Activated CD8-positive, alpha-beta memory T cell treated with anti-CD3 and anti-CD28 coated beads for 36 hours (primary cell): ENCODE results near the gene TMX1. TPM values are rescaled to one million over a fixed set of nuclear protein-coding genes. Genes with fewer than 3 reads are reported as not detected.

Source experiments
- CTCF ChIA-PET: fragments of 350-600 bp; sonication (Branson Sonifier 250); formaldehyde crosslinking; loops from one replicate; lab custom pipeline; 2021; ENCODE audit warnings: antibody characterized with exemption; lab: Charles Lee
- POLR2A ChIA-PET: fragments of 350-600 bp; sonication (Branson Sonifier 250); formaldehyde crosslinking; loops from one replicate; lab custom pipeline; 2021; ENCODE audit warnings: antibody characterized with exemption; lab: Charles Lee
- total RNA-seq, 2 experiments: library from RNA; stranded (reverse); gene quantifications; one replicate each; pipeline ENCODE4 v1.2.3, GENCODE V29; 2021

Gene TMX1
- total RNA-seq, 2 experiments from 2014 or later: 57.8 to 59.2 TPM

- POLR2A ChIA-PET: no interaction called here
Measured at GRCh38 chr14:51285120-51285519, 45.1 kb downstream of the TMX1 start.

DNA sequence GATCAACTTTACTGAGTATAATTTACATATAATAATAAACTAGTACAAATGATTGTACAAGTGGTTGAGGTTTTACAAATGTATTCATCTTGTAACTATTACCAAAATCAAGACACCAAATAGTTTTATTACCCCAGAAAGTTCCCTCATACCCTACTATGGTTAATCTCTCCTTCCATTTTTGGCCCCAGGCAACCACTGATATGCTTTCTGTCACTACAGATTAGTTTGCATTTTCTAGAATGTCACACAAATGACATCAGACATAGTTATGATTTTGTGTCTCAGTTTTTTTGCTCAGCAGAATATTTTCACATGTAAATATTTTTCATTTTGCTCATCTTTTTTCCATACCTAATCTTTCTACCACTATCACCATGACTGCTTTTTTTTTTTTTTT, 49.1 kb downstream of the TMX1 start:
- POLR2A ChIA-PET: no interaction called here
- CTCF ChIA-PET: no interaction called here

More at GRCh38 chr14:51285120-51285519, 45.1 kb downstream of the TMX1 start:
- CTCF ChIA-PET: no interaction called here

DNA sequence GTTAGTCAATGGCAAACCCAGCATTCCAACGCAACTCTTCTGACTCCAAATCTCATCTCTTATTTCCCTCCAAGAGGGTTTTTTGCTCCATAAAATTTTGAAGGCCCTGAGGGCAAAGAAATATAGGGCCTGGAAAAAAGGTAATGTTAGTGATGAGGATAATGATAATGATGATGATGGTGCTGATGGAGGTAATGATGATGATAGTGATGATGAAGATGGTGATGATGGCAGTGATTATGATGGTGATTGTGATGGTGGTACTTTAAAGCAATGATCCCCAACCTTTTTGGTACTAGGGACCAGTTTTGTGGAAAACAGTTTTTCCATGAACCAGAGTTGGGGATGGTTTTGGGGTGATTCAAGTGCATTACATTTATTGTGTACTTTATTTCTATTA, 50.1 kb downstream of the TMX1 start:
- POLR2A ChIA-PET: no interaction called here
- CTCF ChIA-PET: no interaction called here

GRCh38 chr14:51291016-51291415, 51.0 kb downstream of the TMX1 start:
- CTCF ChIA-PET: no interaction called here
- POLR2A ChIA-PET: no interaction called here

GRCh38 chr14:51293149-51293911, 53.3 kb downstream of the TMX1 start:
- POLR2A ChIA-PET: no interaction called here
- CTCF ChIA-PET: no interaction called here

- ChIA-PET CTCF (no interaction called here), POLR2A (no interaction called here)
Measured at GRCh38 chr14:51293912-51294389, 53.9 kb downstream of the TMX1 start.

DNA sequence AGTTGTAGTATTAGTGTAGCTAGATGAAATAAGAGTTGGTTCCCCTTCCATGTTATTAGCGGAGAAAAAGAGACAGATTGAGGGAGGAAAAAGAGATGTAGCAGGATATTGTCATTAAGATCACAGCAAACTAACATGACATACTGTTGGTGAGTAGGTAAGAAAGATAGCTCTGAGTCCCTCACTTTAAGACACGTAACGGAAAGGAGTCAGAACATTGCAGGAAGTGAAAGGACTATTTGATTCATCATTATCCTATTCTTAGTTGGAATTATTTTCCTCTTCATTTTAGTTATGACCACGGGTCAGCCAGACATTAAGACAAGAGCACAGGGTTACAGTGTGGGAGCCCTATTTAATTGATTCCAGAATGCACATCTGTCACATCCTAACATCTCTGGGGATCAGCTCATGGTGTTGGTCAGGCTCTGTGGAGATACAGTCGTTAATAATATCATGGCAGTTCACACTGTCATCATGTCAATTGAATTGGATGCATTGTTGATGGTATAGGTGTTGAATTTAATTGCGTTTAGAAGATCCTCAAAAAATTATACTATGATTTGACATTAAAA, 55.0 kb downstream of the TMX1 start:
- POLR2A ChIA-PET: no interaction called here
- CTCF ChIA-PET: no interaction called here

DNA sequence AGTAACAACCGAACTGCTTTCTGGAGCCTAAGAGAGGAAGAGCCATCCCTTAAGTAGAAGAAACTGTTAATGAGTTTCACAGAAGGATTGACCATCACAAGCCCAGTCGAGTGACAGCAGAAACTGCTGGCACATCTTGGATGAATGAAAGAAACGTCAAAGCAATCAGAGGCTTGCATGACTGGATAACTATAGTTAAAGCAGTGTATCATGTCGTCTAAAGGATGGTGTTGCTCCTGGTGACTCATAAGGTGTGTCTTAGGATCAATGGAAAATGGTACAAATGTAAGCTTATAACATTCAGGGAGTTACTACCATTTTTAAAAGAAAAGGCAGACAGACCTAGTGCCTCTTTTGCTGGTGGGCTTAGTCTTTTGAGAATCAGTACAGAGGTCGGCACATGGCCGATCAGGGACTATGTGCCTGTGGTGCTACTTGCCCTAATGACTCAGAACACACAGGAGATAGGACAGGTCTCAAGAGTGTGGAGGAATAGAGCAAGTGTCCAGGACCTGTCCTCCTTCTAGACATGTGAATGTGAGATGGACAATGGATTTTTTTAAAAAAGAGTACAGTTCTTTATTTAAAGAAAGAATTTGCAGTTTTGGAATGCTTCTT, 55.7 kb downstream of the TMX1 start:
- POLR2A ChIA-PET: no interaction called here

GRCh38 chr14:51297066-51297465, 57.0 kb downstream of the TMX1 start:
- ChIA-PET POLR2A (no interaction called here), CTCF (no interaction called here)

More for the DNA sequence above, 55.7 kb downstream of the TMX1 start:
- CTCF ChIA-PET: no interaction called here

DNA sequence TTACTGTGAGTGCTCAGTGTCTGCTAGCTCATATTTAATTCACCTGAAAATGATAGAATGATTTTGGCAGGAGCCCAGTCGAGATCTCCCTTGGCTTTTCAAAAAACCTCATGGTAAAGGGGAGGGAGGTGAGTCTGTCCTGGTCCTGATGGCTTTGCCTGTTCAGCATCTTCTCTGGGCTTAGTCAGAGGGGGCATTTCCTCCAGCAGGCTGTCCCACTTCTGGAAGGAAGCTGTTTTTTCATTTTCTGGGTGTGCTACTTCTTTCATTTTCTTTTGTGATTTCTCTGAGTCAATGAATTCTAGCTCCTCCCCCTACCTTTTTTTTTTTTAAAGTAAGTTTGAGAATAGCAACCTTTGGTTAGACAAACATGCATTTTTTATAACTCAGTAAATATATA, 58.8 kb downstream of the TMX1 start:
- ChIA-PET POLR2A (no interaction called here), CTCF (no interaction called here)

GRCh38 chr14:51302295-51303030, 62.4 kb downstream of the TMX1 start:
- ChIA-PET CTCF (no interaction called here), POLR2A (no interaction called here)

DNA sequence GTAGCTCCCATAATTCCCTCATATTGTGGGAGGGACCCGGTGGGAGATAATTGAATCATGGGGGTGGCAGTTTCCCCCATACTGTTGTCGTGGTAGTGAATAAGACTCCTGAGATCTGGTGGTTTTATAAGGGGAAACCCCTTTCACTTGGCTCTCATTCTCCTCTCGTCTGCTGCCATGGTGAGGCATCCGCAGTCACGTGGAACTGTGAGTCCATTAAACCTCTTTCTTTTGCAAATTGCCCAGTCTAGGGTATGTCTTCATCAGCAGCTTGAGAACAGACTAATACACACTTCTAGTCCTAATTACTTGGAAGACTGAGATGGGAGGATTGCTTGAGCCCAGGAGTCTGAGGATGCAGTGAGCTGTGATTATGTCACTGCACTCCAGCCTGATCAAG, 64.4 kb downstream of the TMX1 start:
- POLR2A ChIA-PET: no interaction called here

DNA sequence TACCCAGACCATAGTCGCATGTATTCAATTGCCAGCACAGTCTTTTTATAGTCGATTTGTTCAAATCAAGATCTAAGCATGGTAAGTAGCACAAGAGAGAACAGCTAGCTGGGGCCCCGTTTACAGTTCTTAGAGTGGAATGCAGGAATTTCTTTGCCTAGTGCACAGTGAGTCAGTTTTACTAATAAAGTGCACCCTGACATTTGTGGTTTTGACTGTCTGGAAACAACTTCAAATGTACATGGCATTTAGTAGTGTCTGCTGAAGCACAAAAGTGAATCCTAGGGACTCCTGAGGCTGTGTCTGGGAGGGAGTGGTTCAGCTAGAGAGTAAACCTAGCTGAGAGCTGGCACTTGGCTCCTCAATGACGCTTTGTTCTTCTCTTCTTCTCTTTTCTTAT, 64.9 kb downstream of the TMX1 start:
- ChIA-PET POLR2A (no interaction called here), CTCF (no interaction called here)

More for the DNA sequence above, 64.4 kb downstream of the TMX1 start:
- CTCF ChIA-PET: no interaction called here

- CTCF ChIA-PET: interaction anchor here (0.6 kb wide), 1 partner anchor 569 kb away, joined by 3 read pairs; no protein-coding TSS in a partner anchor
- POLR2A ChIA-PET: no interaction called here
Measured at GRCh38 chr14:51305751-51306150, 65.7 kb downstream of the TMX1 start.

Other genes with a start within 250 kb of the TMX1 start
- gene TRIM9, start 145.1 kb upstream of the TMX1 start, total RNA-seq: 1 to 10 TPM; 1.6 to 2.0 TPM